NCI-H510A (cell line): Measurements from ENCODE around the gene ALOXE3.
"Not testable (repeated sequence)": the region's sequence is repeated elsewhere in the genome, so short reads cannot be mapped to it uniquely, and the experiment has no call there.

Experiments used
- DNase-seq: peaks from one replicate; lab custom pipeline; 2025; lab: John Stamatoyannopoulos, UW

The ALOXE3 gene

GRCh38 chr17:8091033-8091687 is 27.2 kb downstream of the ALOXE3 start:
- DNase-seq, result no peak

- no peak for DNase-seq
Measured at GRCh38 chr17:8089728-8090127, 28.6 kb downstream of the ALOXE3 start.

GRCh38 chr17:8087952-8088230 is 30.4 kb downstream of the ALOXE3 start:
- DNase-seq, result no peak

GRCh38 chr17:8087075-8087951 is 31.0 kb downstream of the ALOXE3 start, which contains the start of gene ALOX12B:
TSS of gene ALOX12B (minus strand) at chr17:8087716. CDS start at chr17:8087442, 274 bp downstream.
- DNase-seq, result no peak

DNA sequence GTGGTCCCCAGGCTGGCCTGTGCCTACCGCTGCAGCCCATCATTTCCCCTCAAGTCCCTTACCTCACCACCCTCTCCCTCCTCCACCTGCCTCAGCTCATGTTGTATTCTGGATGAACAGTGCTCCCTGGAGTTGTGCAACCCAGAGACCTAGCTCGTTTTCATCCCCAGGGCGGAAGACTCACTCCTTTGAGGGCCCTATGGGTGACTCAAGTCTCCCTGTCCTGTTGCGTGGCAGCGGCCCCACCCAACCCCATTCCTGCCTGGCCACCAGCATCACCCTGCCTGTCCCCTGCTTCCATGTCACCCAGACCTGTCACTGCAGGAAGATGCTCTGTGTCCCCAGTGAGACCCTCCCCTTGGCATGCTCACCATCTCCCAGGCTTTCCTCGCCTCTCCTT is 34.1 kb downstream of the ALOXE3 start:
- no peak for DNase-seq

DNA sequence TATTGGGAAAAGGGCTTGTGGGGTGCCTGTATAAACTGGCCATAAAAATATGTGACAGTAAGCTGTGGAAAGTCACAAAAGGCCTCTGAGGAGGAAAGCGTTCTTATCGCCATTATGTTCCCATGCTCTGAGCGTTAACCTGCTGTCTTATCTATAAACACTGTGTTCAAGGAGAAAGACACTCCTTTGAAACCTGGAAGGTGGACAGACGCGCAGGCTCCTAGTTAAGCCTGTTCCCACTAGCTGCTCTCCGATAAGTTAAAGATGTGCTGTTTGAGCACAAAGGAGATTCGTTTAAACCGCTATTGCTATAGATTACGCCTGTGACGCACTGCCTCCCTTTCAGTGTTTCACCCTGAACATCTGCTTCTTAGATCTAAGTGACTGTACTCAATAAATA is 36.0 kb downstream of the ALOXE3 start:
- no peak for DNase-seq

- no peak for DNase-seq
Measured at GRCh38 chr17:8081876-8082275, 36.4 kb downstream of the ALOXE3 start.

- no peak for DNase-seq
Measured at GRCh38 chr17:8080799-8081219, 37.5 kb downstream of the ALOXE3 start.

DNA sequence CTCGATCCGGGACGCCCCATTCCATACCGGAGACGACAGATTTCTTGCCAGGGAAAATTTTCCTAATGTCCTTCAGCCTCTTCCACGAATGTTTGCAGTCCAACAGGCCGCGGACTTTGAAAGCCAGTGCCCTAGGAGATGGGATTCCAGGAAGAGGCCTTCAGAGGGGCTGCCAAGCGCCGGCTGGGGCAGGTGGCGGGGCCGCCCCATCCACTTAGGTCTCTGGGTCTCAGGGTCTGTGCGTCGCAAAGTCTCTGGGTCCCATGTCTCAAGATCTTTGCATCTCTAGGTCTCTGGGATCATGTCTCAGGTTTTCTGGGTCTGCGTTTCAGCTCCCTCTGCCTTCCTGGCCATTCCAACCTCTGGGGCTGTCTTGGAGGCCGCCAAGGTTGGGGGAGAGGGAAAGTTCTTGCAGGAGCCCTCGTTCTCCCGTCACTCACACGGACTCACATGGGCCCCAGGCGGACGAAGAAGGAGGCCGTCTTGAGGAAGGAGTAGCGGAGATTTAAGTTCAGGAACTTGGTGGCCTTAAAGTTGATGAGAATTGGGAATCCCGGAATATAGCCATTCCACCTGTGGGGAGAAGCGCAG is 38.0 kb downstream of the ALOXE3 start:
- no peak for DNase-seq

- peak; percentile 24 for DNase-seq
Measured at GRCh38 chr17:8079291-8080207, 38.8 kb downstream of the ALOXE3 start.

- DNase-seq, result not testable (repeated sequence)
Measured at GRCh38 chr17:8077939-8078338, 40.4 kb downstream of the ALOXE3 start.

DNA sequence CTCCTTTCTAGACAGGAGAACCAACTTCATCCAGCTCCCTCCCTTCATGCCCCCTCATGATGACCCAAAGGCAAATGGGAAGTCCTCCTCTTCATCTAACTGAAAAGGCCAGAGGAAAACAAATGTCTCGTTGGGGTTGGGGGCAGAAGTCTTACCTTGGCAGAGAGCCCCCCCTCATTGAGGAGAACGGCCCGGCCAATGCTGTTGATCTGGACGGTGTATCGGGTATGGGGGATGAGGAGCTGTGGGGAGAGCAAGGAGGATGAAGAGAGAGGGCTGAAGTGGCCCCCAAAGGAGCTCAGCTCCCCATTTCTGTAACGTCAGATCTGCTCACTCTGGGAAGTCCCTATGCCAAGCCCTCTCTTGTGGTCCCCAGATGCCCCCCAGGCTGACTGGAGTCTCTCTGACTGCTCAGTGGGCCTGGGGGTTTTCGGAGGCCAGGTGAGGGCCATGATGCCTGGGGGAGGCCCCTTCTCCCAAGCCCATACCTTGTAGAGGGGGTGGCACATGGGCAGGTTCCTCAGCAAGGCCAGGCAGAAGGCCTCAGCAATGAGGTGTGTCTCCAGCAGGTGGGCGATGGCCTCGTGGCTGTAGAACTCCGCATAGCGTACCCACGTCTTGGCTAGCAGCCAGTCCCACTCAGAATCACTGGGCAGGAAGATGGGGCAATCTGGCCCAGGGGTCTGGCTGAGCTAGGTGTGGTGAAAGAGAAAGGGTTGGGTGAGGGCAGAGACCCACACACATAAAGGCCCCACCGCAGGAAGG is 41.6 kb downstream of the ALOXE3 start:
- DNase-seq, result no peak

GRCh38 chr17:8075574-8076342 is 42.6 kb downstream of the ALOXE3 start:
- no peak for DNase-seq

DNA sequence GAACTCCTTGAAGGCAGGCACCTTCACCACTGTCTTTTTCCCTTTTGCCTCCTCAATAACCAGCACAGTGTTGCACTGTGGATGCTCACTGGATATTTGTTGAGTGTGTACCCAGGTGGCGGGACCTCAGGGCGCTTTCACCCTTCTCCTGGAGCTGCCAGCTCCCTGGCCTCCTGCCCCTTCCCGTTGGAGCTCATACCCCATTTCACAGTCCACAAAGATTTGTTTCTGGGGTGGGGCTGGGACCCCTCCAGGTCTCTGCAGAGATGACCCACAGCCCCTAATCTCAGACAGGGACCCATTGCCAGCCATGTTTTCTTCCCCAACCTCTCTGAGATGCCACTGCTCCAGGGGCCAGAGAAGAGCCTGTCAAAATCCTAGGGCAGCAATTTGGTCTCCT is 43.2 kb downstream of the ALOXE3 start:
- no peak for DNase-seq

- no peak for DNase-seq
Measured at GRCh38 chr17:8074554-8074953, 43.8 kb downstream of the ALOXE3 start.

GRCh38 chr17:8073627-8074484 is 44.5 kb downstream of the ALOXE3 start:
- DNase-seq, result peak; percentile 27

GRCh38 chr17:8072729-8073461 is 45.4 kb downstream of the ALOXE3 start:
- no peak for DNase-seq

GRCh38 chr17:8072341-8072728 is 46.0 kb downstream of the ALOXE3 start:
- DNase-seq, result no peak

- DNase-seq, result no peak
Measured at GRCh38 chr17:8071496-8071895, 46.8 kb downstream of the ALOXE3 start.
